Smooth muscle cell (in vitro differentiated cells): Measurements from ENCODE around the gene LIPA. TPM values are rescaled to one million over a fixed set of nuclear protein-coding genes. Genes with fewer than 3 reads are reported as not detected.

Experiments used
- DNase-seq: peaks from one replicate; lab custom pipeline; 2025; ENCODE audit not compliant: unreplicated experiment; lab: John Stamatoyannopoulos, UW
- H2AFZ ChIP-seq: fragments of 200-600 bp; sonication (generic); 2 replicates; pipeline ENCODE4 v1.6.0; 2016; ENCODE audit warnings: antibody characterized with exemption, low read depth, mild to moderate bottlenecking
- H3F3A ChIP-seq: fragments of 200-600 bp; sonication (generic); 2 replicates; pipeline ENCODE4 v1.6.0; 2017; ENCODE audit warnings: antibody characterized with exemption, low read depth
- H3K27ac ChIP-seq: fragments of 200-600 bp; sonication (generic); 2 replicates; pipeline ENCODE4 v1.5.1; 2016; ENCODE audit warnings: low read depth, mild to moderate bottlenecking
- H3K27me3 ChIP-seq: fragments of 200-600 bp; sonication (generic); 2 replicates; pipeline ENCODE4 v1.6.1; 2016; ENCODE audit warnings: low read depth, mild to moderate bottlenecking
- H3K36me3 ChIP-seq: fragments of 200-600 bp; sonication (generic); 2 replicates; pipeline ENCODE4 v1.5.1; 2016; ENCODE audit warnings: low read depth
- H3K4me1 ChIP-seq: fragments of 200-600 bp; sonication (generic); 2 replicates; pipeline ENCODE4 v1.5.1; 2016; ENCODE audit warnings: low read depth
- H3K4me2 ChIP-seq: fragments of 200-600 bp; sonication (generic); 2 replicates; pipeline ENCODE4 v1.6.0; 2016; ENCODE audit warnings: mild to moderate bottlenecking
- H3K4me3 ChIP-seq: fragments of 200-600 bp; sonication (generic); 2 replicates; pipeline ENCODE4 v1.5.1; 2016; ENCODE audit warnings: mild to moderate bottlenecking
- H3K79me2 ChIP-seq: fragments of 200-600 bp; sonication (generic); 2 replicates; pipeline ENCODE4 v1.6.0; 2016; ENCODE audit warnings: low read depth, mild to moderate bottlenecking
- H3K9ac ChIP-seq: fragments of 200-600 bp; sonication (generic); 2 replicates; pipeline ENCODE4 v1.6.0; 2016; ENCODE audit warnings: low read depth
- H3K9me3 ChIP-seq: fragments of 200-600 bp; sonication (generic); replicated peaks from 2 replicates; pipeline ENCODE4 v1.5.1; 2016; ENCODE audit warnings: low read depth
- H4K20me1 ChIP-seq: fragments of 200-600 bp; sonication (generic); 2 replicates; pipeline ENCODE4 v1.6.0; 2016; ENCODE audit warnings: low read depth
- WGBS: methylation state at CpG from one replicate; pipeline ENCODE4 v1.1.7; 2016; ENCODE audit warnings: low lambda C conversion rate; 5-methylcytosine and 5-hydroxymethylcytosine counted together
- polyA plus RNA-seq: library from polyadenylated mRNA; unstranded; fragments of >200 nt; fragmentation: Nextera tagmentation; extraction: Ambion mirVana; gene quantifications from 2 replicates; pipeline ENCODE4 v1.2.1, GENCODE V29; 2016
- total RNA-seq: library from RNA; depleted of rRNA; stranded (reverse); fragments of >200 nt; gene quantifications from 2 replicates; pipeline ENCODE4 v1.2.3, GENCODE V29; 2014
- TF ChIP-seq, protein P1 (sequence below): fragments of 200-600 bp; sonication (generic); IDR thresholded peaks from 2 replicates; pipeline ENCODE4 v1.5.1; 2017; ENCODE audit warnings: borderline replicate concordance, mild to moderate bottlenecking, antibody characterized with exemption; ENCODE audit not compliant: insufficient read depth, poor library complexity, severe bottlenecking

LIPA gene
- total and polyA plus RNA-seq, 2 experiments from 2014 or later = 27.1 to 34.4 TPM

DNA sequence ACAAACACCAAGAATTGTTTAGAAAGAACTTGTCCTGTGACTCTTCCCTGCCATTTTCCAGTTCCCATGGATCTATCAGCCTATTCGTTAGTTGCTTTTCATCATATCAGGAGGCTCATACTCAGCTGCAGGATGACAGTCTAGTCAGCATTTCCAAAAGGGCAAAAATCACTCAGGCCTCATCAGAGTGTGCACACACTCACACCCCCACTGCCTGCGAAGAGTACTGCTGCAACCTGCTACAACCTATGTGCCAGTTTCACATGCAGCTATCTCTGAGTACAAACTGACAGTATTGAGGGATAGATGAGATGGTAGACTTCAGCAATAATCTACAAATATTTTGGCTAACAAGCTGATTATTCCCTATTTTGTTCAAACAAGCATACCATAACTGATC, 68.7 kb downstream of the LIPA start:
- no peaks in the 10 kb centered on the region for H3F3A ChIP-seq
- peaks cover 10% of the 10 kb centered on the region for H3K27me3 ChIP-seq
- H3K4me3 ChIP-seq = no peak overlapping the region
- H3K9me3 ChIP-seq = no peaks in the 10 kb centered on the region
- H3K4me2 ChIP-seq = no peak overlapping the region
- no peak overlapping the region for H3K9ac ChIP-seq
- 84% methylated on average over 2 of the region's 2 CpGs for WGBS
- H3K4me1 ChIP-seq = no peaks in the 10 kb centered on the region
- no peak for DNase-seq
- H3K36me3 ChIP-seq = no peaks in the 10 kb centered on the region
- no peaks in the 10 kb centered on the region for H4K20me1 ChIP-seq
- H3K27ac ChIP-seq = no peak overlapping the region
- H2AFZ ChIP-seq = no peak overlapping the region
- no peaks in the 10 kb centered on the region for H3K79me2 ChIP-seq
- TF ChIP-seq, protein P1, sequence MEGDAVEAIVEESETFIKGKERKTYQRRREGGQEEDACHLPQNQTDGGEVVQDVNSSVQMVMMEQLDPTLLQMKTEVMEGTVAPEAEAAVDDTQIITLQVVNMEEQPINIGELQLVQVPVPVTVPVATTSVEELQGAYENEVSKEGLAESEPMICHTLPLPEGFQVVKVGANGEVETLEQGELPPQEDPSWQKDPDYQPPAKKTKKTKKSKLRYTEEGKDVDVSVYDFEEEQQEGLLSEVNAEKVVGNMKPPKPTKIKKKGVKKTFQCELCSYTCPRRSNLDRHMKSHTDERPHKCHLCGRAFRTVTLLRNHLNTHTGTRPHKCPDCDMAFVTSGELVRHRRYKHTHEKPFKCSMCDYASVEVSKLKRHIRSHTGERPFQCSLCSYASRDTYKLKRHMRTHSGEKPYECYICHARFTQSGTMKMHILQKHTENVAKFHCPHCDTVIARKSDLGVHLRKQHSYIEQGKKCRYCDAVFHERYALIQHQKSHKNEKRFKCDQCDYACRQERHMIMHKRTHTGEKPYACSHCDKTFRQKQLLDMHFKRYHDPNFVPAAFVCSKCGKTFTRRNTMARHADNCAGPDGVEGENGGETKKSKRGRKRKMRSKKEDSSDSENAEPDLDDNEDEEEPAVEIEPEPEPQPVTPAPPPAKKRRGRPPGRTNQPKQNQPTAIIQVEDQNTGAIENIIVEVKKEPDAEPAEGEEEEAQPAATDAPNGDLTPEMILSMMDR = no peak

DNA sequence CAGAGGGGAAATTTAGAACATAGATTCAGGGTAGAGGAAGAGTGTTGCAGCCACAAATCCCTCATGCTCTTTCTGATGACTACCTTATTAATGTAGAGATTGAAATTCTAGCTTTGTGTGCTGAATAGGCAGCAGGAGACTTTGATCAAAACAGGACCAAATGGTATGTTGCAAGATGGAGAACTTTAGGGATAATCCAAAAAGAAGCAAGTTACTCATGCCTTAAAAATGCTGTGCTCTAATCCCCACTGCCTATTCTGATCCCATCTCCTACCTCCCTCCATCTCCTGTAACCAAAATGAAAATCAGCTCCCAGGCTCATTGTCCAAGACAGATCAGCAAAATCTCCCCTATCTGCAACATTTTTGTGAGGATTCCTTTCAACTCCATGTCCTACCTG, 75.8 kb downstream of the LIPA start:
- DNase-seq = no peak
- Histone ChIP-seq H3K79me2 (no peaks in the 10 kb centered on the region), H3K4me1 (peaks cover 20% of the 10 kb centered on the region), H3F3A (no peaks in the 10 kb centered on the region), H3K36me3 (no peaks in the 10 kb centered on the region), H3K4me3 (no peak overlapping the region), H4K20me1 (no peaks in the 10 kb centered on the region), H3K9ac (no peak overlapping the region), H3K27ac (no peak overlapping the region), H3K27me3 (peaks cover 15% of the 10 kb centered on the region), H3K9me3 (no peaks in the 10 kb centered on the region), H2AFZ (no peak overlapping the region), H3K4me2 (no peak overlapping the region)
- TF ChIP-seq, protein P1 = no peak

DNA sequence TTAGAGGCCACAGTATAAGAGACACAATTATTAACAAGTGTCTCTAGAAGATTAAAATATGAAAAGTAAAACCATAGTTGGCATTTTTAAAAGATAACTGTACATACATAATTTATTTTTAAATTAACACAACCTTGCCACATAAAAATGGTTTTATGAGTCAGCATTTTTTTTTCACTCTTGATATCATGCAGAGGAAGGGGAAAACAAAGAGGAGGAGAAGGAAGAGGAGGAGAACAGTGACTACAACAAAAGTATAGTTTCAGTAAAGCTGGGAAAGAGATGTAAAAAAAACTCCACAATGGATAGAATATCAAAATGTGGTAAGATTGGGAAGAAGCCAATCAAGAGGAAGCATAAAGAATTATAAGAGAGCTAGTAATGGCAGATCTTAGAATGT, 78.5 kb downstream of the LIPA start:
- Histone ChIP-seq H3K9ac (no peak overlapping the region), H4K20me1 (no peaks in the 10 kb centered on the region), H3K36me3 (no peaks in the 10 kb centered on the region), H3K79me2 (no peaks in the 10 kb centered on the region), H2AFZ (no peak overlapping the region), H3K27ac (no peak overlapping the region), H3K9me3 (no peaks in the 10 kb centered on the region), H3K4me2 (no peak overlapping the region), H3F3A (no peaks in the 10 kb centered on the region), H3K4me1 (peaks cover 20% of the 10 kb centered on the region), H3K27me3 (peaks cover 10% of the 10 kb centered on the region), H3K4me3 (no peak overlapping the region)
- no peak for DNase-seq
- TF ChIP-seq, protein P1 = no peak

DNA sequence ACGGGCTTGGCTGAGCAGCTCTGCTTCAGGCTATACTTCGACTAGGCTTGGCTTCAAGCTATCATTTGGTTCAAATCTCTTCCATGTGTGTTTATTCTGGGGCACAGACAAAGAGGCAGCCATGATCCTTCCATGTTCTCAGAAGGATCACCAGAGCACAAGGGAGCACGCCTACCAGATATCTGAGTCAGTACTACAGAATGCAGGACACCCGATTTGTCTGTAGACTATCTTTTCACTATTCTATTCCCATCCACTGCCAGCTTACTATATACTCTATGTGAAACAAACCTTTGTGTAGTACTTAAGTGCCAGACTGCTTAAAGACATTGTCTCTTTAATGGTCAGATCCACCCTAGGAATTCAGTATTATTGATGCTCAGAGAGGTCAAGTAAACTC, 79.6 kb downstream of the LIPA start:
- Histone ChIP-seq H3K27me3 (peaks cover 2% of the 10 kb centered on the region), H3K27ac (peak overlapping the region; percentile 44), H3F3A (no peaks in the 10 kb centered on the region), H2AFZ (peak overlapping the region; percentile 20), H3K4me2 (no peak overlapping the region), H3K9ac (no peak overlapping the region), H3K4me1 (peaks cover 20% of the 10 kb centered on the region), H3K36me3 (no peaks in the 10 kb centered on the region), H3K9me3 (no peaks in the 10 kb centered on the region), H4K20me1 (no peaks in the 10 kb centered on the region), H3K79me2 (no peaks in the 10 kb centered on the region), H3K4me3 (no peak overlapping the region)
- 64% methylated on average over 4 of the region's 4 CpGs for WGBS
- DNase-seq = no peak
- TF ChIP-seq, protein P1 = no peak
